GM21737 (cell line): ENCODE data around the gene NES.

Experiments used
- ATAC-seq: cut with Tn5 transposase; IDR thresholded peaks from one replicate; pipeline ENCODE4 v1.9.1; 2021; ENCODE audit warnings: mild to moderate bottlenecking, moderate library complexity; ENCODE audit not compliant: unreplicated experiment

NES gene

DNA sequence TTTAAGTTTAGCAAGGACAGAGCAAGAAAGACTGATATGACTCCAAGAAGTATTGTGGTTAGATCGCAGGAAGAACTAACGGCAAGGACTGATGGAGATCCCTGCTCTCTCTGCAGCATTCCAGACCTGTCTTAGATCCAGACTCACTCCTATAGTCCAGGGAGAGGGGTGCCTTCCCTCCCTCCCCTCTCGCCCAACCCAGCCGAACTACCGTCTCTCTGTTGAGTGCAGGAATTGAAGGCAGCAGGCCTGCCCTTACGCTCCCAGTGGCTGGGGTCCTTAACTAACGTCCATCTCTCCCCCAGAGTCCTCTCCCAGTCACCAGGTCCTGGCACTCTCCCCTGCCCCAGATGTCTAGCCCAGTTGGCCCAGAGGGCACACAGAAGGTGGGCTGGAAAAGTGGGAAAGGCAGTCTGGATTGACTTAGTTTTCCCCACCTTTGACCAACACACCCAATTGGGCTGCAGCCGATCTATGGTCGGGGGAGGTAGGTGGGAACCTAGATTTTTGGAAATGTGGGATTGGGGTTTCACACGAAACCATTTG, 27.0 kb upstream of the NES start:
- no peak for ATAC-seq

DNA sequence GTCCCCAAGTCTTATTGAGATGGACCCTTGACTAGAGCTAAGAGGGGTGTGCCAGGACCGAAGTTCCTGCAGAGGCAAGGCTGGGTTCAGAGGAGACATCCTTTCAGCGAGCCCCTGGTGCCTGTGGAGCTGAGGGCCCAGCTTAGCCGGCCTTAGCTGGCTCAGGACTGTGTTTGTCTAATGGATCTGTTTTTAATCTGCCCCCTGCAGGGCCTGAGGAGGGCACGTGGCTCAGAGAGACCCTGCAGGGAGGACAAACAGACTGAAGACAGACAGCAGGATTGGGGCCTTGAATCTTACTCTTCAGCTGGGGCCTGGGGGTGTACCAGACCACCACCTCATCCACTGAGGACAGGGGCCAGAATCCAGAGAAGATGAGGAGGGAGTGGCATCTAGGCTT, 26.5 kb upstream of the NES start:
- no peak for ATAC-seq

DNA sequence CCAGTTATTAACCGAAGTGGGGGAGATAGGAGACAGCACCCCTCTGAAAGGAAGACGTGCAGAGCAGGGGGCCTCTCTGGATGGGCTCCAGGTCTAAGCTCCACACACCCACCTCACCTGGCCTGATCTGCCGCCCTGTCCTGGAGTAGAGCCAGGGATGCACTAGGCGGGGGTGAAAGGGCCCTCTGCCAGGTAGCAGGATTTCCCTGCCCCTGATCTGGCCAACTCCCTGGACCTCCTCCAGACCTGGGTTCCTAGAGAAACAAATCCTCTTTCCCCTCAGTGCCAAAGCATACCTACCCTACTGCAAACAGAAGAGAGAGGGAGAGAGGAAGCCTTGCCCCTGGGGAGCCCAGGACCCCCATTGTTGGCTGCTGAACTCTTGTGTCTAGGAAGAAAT, 26.1 kb upstream of the NES start:
- ATAC-seq = no peak

DNA sequence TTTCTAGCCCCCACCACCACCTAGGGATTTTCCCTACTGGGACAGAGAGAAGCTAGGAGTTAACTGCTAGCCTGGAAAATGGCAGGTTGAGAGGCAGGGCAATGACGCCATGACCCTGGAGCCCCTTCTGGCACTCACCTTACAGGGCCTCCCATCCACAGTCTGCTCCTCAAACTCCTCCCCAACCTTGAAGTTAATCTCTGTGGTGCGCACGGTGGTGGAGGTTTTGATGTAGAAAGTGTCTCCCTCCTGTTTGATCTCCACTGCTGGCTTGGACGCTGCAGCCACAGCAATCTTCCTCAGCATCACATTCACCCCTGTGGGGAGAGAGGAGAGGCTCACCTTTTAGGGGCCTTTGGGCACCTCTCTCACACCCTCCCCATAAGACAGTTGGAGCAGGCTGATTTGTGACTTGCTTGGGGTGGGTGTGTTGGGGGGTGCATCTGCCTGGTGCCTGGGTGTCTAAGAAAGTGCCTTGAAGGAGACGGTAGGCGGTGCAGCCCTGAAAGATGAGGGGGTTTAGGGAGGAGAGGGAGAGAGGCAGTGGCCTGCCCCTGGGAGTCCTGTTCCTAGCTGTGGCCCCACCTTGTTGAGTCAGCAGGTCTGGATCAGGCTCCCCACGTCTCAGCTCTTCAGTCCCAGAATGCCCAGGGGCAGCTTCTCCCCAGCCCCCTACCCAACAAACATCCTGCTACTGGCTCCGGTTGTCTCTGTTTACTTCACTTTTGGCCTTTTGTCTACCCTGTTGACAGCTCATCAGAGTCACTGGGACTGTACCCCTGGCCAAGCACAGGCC, 23.7 kb upstream of the NES start:
- ATAC-seq = no peak

DNA sequence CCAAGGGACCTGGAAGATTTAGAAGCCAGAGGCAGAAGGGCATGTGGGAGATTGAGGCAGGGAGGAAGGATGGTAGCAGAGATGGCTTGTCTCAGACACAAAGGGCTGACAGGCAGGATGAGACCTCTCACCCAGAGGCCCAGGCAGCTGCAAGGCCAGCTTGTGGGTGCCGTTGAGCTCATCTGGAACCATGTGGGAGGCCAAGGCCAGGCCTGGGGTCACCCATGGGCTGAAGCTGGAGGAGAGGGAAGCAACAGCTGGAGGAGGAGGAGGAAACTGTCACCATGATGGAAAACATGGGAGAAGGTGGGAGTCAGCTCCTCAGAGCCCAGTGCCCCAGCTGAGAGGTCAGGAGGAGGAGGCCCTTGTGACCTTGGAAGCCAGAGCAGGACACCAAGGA, 21.8 kb upstream of the NES start:
- no peak for ATAC-seq

DNA sequence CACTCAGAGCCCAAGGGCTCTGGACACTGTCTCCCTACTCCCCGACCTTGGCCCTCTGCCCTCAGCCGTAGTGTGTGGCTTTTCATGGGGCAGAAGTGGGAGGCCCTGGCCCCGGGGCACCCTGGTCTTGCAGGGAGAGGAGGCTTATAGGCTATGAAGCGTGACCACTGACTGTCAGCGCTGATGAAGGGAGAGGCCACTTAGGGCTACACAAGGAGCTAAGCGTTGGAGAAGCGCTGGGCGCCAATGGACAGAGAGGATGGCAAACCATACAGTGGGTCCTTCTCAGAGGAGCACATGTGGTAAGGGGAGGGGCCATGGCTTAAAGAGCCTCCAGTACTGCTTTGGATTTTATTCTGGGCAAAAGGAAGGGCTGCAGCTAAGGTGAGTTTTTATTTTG, 20.3 kb upstream of the NES start:
- ATAC-seq = no peak

DNA sequence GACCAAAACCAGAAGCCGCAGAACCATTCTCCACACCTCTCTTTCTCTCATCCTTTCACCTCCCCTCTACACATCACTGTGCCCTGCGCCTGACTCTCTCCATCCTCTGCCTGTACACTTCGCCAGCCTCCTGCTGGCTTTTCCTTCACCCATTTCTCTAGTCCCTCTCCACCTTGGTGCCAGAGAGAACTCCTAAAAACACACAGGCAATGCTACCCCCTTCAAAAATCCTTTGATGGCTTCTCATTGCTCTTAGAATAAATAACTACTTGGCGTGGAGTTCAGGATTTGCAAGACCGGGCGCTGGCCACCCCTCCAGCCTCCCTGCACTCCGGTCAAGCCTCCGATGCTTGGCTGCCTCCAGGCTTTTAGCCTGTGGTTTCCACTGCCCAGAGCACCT, 19.5 kb upstream of the NES start:
- ATAC-seq = no peak

DNA sequence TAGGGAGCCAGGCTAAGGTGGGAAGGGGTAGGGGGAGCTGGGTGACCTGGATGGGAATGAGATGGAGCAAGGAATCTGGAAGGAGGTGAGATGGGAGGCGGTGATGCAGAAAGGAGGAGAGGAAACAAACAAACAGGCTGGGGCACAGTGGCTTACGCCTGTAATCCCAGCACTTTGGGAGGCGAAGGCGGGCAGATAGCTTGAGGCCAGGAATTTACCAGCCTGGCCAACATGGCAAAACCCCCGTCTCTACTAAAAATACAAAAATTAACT, 17.4 kb upstream of the NES start:
- ATAC-seq = no peak

DNA sequence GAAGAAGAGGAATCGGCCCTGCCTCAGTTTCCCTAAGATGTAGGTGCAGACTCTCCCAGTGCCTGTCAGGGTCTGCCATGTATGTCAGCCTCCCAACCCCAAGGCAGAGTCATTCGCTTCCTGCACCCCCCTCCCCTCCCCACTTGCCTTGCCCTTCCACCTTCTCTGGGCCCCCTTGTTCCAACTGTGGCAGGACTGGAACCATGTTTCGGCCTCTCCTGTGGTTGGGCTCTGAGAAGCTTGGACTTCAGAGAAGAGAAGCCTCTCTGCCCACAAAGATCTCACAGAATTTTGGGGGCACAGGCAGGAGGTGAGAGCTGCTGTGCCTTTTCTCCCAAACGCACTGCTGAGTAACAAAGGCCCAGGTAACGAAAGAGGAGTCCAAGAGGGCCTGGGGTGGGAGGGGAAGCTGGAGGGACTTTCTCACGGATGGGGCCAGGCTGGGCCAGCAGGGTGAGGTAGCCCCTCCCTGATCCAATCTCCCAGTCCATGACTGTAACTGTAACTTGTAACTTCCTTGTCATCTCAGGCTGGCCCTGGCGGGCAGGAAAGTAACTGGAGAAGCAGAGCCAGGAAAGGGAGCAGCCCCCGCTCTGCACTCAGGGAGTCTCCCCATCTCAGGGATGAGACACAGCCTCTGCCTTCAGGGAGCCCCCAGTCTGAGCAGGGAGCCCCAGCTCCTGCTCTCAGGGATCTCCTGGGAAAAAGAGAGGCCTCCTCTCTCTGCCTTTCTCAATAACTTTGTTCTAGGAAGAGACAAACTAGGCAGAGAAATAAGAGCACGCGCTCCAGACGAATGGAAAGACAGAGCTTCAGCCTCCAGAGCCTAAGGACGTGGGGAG, 16.9 kb upstream of the NES start:
- no peak for ATAC-seq

DNA sequence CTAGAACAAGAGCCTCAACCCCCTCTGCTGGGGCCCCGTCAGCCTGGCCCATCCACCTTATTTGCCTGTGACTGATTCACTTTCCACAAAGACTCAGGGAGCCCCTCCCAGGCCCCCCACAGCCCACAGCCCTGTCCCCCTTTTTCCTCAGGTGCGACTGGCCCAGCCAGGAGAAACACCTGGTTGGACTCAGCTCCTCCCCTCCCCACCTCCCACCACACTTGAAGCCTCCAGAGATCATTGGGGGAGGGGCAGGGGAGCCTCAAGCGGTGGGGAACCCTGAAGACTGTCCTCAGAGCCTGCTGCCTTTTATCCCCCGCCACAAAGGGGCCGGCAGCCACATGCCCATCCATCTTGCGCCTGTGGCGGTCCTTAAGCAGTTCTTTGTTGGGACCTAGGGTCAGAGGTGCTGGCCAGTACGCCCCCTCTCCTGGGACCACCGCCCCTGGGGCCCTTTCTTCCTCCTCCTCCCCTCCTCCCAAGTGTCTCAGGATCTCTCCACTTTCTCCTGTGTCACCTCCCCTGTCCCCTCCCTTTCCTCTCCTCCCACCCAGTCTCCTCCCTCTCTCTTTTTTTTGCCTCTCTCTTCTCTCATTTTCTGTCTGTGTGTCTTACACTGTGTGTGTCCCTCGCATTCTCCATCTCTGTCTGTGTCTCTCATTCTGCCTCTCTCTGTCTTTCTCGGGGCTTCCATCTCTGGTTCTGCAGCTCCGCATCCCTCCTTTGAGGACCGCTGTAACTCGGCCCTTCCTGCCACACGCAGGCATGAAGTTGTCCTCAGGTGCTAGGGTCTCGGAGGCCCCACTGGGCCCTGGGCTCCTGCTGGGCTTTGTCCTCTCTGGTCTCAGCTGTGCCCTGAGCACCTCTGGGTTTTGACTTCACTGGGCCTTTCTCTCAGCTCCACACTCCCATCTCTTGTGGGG, 16.0 kb upstream of the NES start:
- ATAC-seq = no peak

DNA sequence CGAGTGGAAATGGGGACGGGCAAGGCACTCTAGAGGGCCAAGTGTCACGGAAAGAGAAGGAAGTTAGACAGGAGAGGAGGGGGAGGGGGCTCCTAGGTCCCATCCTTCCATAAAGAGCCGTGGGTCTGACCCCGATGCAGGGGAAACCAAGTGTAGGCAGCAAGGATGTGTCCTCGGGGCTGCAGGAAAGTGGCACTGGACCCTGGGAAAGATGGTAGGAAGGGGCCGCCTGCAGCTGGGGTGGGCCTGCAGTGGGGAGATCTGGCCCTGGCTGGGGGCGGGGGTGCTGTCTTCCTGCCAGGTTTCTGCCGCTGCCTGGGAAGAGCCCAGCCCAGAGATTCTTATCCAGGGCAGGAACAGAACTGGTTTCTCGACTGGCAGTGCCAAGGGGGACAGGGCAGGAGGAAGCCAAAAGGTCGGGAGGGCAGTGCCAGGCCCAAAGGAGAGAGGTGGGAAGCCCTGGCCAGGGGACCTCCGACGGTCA, 15.3 kb upstream of the NES start:
- ATAC-seq = no peak

DNA sequence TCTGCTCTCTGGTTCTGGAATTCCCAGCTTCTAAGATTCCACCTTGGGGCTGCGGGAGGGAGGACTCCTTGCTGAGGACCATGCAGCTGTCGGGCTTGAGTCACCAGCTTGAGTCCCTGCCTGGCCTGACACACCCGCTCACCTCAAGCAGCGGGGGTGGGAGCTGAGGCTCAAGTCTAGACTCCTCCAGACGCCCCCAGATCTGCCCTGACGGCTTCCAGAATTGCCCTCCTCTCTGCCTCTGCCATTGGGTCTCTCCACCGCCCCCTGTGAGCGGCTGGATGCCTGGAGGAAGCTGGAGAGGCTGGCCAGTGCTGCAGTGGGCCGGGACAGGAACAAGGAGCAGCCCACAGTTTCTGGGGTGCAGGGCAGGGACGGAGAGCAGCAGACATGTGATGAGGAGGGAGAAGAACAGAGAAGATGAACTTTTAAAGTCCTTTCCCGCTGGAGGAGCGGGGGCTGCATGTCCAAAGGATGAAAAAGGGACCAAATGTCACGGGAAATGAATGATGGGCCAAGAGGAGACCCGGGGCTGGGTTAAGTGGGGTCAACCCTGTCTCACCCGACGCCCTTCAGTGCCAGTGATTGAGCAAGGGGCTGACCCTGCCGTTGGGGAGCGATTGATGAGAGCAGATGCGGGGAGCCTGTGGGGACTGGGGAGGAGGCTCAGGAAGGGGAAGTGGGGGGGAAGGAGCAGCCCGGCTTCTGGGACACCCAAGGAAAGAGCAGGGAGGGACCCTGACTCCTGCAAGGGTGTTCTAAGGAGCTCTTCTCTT, 14.6 kb upstream of the NES start:
- ATAC-seq = no peak

DNA sequence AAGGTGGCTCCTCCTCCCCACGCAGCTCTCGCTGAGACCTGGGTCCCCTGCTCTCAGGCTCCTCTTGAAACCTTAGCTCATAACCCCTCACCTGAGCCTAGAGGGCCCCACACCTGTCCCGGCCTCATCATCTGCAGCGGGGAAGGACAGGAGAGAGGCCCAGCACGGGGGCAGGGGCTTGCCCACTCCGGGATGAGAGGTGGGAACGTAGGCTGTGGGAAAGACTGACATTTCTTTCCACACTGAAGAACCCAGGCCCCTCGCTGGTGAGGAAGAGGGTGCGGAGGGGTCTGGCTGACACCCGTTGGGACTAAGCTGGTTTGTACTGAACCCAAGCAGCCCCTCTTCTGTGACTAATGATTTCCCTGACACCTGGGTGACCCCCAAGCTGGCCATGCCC, 14.0 kb upstream of the NES start:
- no peak for ATAC-seq

DNA sequence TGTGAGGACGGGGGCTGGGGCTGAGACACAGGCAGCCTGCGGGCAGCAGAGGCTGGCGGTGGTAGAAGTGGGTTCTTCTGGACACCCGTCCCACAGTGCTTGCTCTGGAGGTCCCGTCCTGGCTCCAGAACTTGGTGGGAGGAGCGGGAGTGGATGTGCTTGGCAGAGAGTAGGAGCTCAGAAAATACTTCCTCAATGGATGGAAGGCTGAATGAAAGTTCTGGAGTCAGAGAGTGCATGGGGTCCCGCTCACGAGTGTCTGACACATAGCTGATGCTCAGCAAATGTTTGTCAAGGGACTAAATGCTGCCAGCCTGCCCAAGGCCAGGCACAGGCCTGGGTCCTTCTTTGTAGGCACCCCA, 13.4 kb upstream of the NES start:
- no peak for ATAC-seq

DNA sequence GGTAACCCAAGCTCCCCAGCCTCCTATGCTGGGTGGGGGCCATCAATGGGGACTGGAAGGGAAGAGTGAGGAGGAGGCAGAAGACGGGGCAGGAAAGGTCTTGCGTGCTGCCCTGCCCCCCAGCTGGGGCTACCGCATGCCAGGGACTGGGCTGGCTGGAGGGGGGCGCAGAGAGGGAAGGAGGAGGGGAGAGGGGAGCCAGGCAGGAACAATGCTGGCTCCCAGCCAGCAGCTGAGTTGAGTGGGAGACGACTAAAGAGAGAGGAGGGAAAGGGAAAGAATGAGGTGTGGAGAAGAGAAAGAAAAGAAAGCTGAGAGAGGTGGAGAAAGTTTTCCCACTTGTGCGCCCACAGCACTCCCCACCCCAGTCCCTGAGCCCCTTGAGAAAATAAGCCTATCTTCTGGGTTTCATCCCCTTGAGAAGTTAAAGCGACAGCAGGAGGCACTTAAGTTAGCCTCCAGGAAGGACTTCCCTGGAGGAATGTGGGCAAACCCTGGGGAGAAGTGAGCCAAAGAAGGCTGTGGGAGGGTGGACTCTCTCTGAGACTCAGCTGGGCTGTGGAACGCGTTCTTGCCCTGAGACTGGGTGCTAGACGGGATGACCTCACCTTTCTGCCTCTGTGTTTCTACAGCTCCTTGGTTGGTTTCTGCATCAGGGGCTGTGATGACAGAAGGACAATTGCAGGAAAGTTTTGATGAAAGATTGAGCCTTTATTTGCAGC, 12.9 kb upstream of the NES start:
- no peak for ATAC-seq

DNA sequence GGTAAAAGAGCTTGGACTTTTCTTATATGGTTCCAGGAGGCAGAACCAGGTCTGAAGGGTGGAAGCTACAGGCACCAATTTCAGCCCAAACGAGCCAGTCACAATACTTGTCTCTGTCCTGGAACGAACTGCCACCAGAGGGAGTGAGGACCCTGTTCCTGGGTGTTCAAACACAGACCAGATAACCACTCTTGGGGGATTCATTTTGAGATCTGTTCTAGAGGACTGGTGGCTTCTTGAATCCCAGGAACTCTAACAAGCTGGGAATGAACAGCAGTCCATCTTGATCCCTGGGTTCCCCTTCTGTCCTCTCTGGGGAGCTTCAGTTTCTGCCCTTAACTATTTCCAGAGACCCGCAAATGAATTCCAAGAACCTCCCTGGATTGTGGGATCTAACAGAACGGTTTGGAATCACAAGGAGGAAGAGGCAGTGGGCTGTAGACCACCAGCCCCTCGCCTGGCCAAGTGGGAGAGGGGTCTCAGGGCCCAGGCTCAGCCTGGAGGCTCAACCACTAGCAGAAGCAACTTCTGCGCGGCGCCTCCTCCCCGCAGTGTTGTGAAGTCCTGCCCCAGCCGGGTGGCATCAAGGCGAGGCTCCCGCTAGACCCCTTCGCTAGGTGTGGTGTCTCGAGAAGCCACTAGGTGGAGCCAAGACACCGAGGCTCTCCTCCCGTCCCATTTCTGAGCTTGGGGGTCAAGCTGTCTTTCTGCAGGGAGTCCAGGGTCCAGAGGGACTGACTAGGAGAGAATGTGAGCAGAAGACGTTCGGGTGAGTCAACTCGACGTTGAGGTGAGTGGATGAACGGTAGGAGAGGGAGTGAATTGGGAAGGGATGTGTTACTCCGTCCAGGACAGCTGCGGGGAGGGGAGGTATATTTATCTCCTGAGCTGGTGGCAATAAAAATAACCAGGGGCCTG, 12.1 kb upstream of the NES start:
- ATAC-seq = peak; percentile 57

DNA sequence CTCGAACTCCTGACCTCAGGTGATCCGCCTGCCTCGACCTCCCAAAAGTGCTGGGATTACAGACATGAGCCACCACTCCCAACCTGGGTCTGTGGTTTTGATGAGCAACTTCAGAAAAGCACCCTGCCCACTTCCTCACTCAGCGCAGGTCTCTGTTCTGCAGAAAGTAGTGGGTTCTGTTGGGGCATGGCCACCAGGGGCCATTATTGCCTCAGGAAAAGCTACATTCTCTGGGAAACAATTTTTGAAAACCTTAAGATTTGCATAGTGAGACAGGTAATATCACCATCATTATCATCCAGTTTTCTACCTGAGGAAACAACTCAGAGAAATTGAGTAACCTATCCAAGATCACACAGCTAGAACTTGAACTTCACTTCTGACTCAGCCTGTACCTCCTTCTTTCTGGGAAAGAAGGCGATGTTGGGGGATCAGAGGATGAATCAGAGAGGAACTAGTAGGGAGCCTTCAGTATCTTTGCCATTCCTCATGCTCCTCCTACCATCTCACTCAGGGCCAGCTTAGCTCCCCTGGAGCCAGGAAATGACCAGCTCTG, 7.1 kb upstream of the NES start:
- ATAC-seq = no peak

DNA sequence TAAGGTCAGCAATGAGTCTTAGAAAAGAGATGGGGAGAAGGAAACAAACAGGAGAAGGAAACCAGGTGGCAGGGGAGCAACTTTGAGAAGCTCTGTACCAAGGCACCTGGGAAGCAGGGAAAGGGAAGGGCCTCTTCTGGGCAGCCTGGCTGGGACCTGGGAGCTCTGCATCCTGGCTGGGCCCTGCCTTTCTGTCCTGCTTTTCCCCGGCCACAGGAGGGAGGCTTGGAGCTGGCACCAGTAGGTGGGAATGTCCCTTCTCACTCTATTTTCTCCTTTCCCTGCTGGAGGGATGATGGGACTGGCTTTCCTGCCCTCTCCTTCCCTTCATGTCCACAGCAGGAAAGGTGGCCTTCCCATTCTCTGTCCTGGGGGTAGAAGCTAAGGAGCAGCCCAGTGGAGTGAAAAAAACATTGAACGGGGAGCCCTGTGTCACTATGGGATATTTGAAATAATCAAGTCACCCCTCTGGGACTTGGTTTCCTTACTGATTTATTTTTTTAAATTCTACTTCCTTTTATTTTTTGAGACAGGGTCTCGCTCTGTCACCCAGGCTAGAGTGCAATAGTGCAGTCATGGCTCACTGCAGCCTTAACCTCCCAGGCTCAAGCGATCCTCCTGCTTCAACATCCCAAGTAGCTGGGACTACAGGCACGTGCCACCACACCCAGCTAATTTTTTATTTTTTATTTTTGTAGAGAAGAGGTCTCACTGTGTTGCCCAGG, 5.1 kb upstream of the NES start:
- ATAC-seq = no peak
